ENCODE results near the gene DNAL1. TPM values are rescaled to one million over a fixed set of nuclear protein-coding genes. Genes with fewer than 3 reads are reported as not detected.

DNAL1 gene
- total and polyA plus RNA-seq, 4 donors: 5.7 to 17.2 (median 12.4) TPM

- ATAC-seq (ENCODE audit: low FRiP score) (no peak), DNase-seq (peak in 1 of 2 donors; percentile 40)
- Histone ChIP-seq H3K4me1 (ENCODE audit: control insufficient read depth in 1 of 2, insufficient read depth in 2 of 2, low read length in 2 of 2) (peaks cover under 1 to 15% of the 10 kb centered on the region in 2 donors), H3K27ac (ENCODE audit: low read depth in 1 of 2, low read length in 2 of 2) (peak overlapping the region; percentile 53 to 79), H3K9me3 (ENCODE audit: control insufficient read depth, low read length) (no peaks in the 10 kb centered on the region), H3K4me3 (ENCODE audit: low read length in 2 of 2) (no peak overlapping the region), H3K27me3 (ENCODE audit: control insufficient read depth in 1 of 2, insufficient read depth in 2 of 2, low read length in 1 of 2) (no peaks in the 10 kb centered on the region), H3K36me3 (ENCODE audit: control insufficient read depth in 1 of 2, insufficient read depth in 2 of 2, low read length in 1 of 2) (no peaks in the 10 kb centered on the region)
- intact Hi-C loops (cut with DNase I): loop anchor here (5.0 kb wide), 2 partner anchors 36 to 41 kb away; no protein-coding TSS in a partner anchor
- 46 to 53% methylated on average over 7 of the region's 7 CpGs for WGBS, 2 donors
Observed at GRCh38 chr14:73751157-73751691, 106.4 kb downstream of the DNAL1 start.

- DNase-seq: peak; percentile 86 to 90
- H3K4me3 ChIP-seq (ENCODE audit: low read length in 2 of 2): no peak overlapping the region
Observed at GRCh38 chr14:73752297-73752992, 107.7 kb downstream of the DNAL1 start.

More at GRCh38 chr14:73752297-73752992, 107.7 kb downstream of the DNAL1 start:
- Histone ChIP-seq H3K27ac (ENCODE audit: low read depth in 1 of 2, low read length in 2 of 2) (peak overlapping the region; percentile 77 to 99), H3K4me1 (ENCODE audit: control insufficient read depth in 1 of 2, insufficient read depth in 2 of 2, low read length in 2 of 2) (peaks cover 0 to 15% of the 10 kb centered on the region in 2 donors), H3K36me3 (ENCODE audit: control insufficient read depth in 1 of 2, insufficient read depth in 2 of 2, low read length in 1 of 2) (no peaks in the 10 kb centered on the region), H3K27me3 (ENCODE audit: control insufficient read depth in 1 of 2, insufficient read depth in 2 of 2, low read length in 1 of 2) (no peaks in the 10 kb centered on the region), H3K9me3 (ENCODE audit: control insufficient read depth, low read length) (no peaks in the 10 kb centered on the region)
- ATAC-seq (ENCODE audit: low FRiP score): peak; percentile 55
- intact Hi-C loops (cut with DNase I): loop anchor here (5.0 kb wide), 2 partner anchors 35 to 40 kb away; no protein-coding TSS in a partner anchor
- 7 to 10% methylated on average over 7 of the region's 7 CpGs for WGBS, 2 donors

Other genes with a start within 250 kb of the DNAL1 start
- 10 to 100 TPM; 67.5 to 99.3 TPM for gene NUMB, start 186.4 kb upstream of the DNAL1 start, total RNA-seq
- gene NUMB, start 186.4 kb upstream of the DNAL1 start, polyA plus RNA-seq: 10 to 100 TPM; 27.2 to 33.7 TPM
- gene RIOX1, start 154.1 kb upstream of the DNAL1 start, total RNA-seq: 1 to 10 TPM; 7.1 to 9.2 TPM
- gene RIOX1, start 154.1 kb upstream of the DNAL1 start, polyA plus RNA-seq: 1 to 10 TPM; 2.5 to 4.0 TPM
- 1 to 10 TPM; 4.6 to 9.0 TPM for gene ACOT1, start 107.8 kb upstream of the DNAL1 start, total RNA-seq
- 1 to 10 TPM; 5.2 to 5.4 TPM for gene ACOT1, start 107.8 kb upstream of the DNAL1 start, polyA plus RNA-seq
- gene HEATR4, start 86.0 kb upstream of the DNAL1 start, total RNA-seq: under 1 TPM; 0.10 to 0.96 TPM
- gene HEATR4, start 86.0 kb upstream of the DNAL1 start, polyA plus RNA-seq: under 1 TPM; 0.15 to 0.38 TPM
- gene ACOT2, start 75.8 kb upstream of the DNAL1 start, total RNA-seq: 10 to 100 TPM; 19.9 to 36.9 TPM
- 10 to 100 TPM; 19.4 to 28.7 TPM for gene ACOT2, start 75.8 kb upstream of the DNAL1 start, polyA plus RNA-seq
- 1 to 10 TPM in 1 of 2 donors, under 1 TPM in 1; 0.39 to 1.3 TPM for gene ACOT4, start 53.1 kb upstream of the DNAL1 start, total RNA-seq
- 1 to 10 TPM in 1 of 2 donors, under 1 TPM in 1; 0.15 to 1.6 TPM for gene ACOT4, start 53.1 kb upstream of the DNAL1 start, polyA plus RNA-seq
- not detected for gene ACOT6, start 32.5 kb upstream of the DNAL1 start, total RNA-seq
- gene ACOT6, start 32.5 kb upstream of the DNAL1 start, polyA plus RNA-seq: not detected
- gene PNMA1, start 69.4 kb downstream of the DNAL1 start, total RNA-seq: 10 to 100 TPM; 36.7 to 45.5 TPM
- 10 to 100 TPM; 22.4 to 35.2 TPM for gene PNMA1, start 69.4 kb downstream of the DNAL1 start, polyA plus RNA-seq
- 1 to 10 TPM; 5.1 to 8.7 TPM for gene PTGR2, start 206.8 kb downstream of the DNAL1 start, total RNA-seq
- gene PTGR2, start 206.8 kb downstream of the DNAL1 start, polyA plus RNA-seq: 1 to 10 TPM; 3.3 to 5.8 TPM
- gene ZNF410, start 241.9 kb downstream of the DNAL1 start, total RNA-seq: 10 to 100 TPM; 42.9 to 45.7 TPM
- 10 to 100 TPM; 30.1 to 30.4 TPM for gene ZNF410, start 241.9 kb downstream of the DNAL1 start, polyA plus RNA-seq